Neuron (in vitro differentiated cells): Measurements from ENCODE around the gene TRIM26.

Source experiments
- H2AFZ ChIP-seq: one replicate; pipeline ENCODE4 v1.6.1; 2013; ENCODE audit warnings: low read depth, mild to moderate bottlenecking, inconsistent platforms, low read length, moderate library complexity
- H3K27me3 ChIP-seq: one replicate; pipeline ENCODE4 v1.6.1; 2013; ENCODE audit warnings: low read length; ENCODE audit not compliant: insufficient read depth
- H3K36me3 ChIP-seq: one replicate; pipeline ENCODE4 v1.6.1; 2013; ENCODE audit warnings: low read length; ENCODE audit not compliant: insufficient read depth
- H3K4me1 ChIP-seq: one replicate; pipeline ENCODE4 v1.6.1; 2013; ENCODE audit warnings: low read length; ENCODE audit not compliant: insufficient read depth
- H3K4me3 ChIP-seq: 2 replicates; pipeline ENCODE4 v1.5.1; 2013; ENCODE audit warnings: mild to moderate bottlenecking, low read length, moderate library complexity
- H3K9me3 ChIP-seq: one replicate; pipeline ENCODE4 v1.6.1; 2013; ENCODE audit warnings: low read length

The TRIM26 gene

DNA sequence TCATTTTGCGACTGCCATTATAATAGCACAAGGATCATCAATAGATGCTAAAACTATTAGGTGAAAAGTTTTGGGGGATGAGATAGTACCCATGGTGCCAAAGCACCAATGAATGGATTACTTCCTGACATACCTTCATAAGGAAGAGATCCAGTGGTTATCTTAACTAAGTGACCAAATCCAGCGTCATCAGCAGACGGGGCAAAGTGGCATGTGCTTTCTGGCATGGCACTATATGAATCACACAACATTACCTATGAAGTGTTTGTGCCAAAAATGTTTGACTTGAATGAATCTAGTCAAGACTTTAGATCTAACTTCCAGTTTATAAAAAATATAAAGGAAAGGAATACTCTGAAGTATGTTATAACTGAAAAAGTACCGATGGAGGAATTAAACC is 10.8 kb downstream of the TRIM26 start:
- no peak overlapping the region for H3K4me3 ChIP-seq
- H2AFZ ChIP-seq, result no peak overlapping the region
- H3K9me3 ChIP-seq, result no peaks in the 10 kb centered on the region
- peaks cover 37% of the 10 kb centered on the region for H3K36me3 ChIP-seq
- H3K27me3 ChIP-seq, result no peaks in the 10 kb centered on the region
- H3K4me1 ChIP-seq, result peaks cover 1% of the 10 kb centered on the region

GRCh38 chr6:30200551-30201281 is 12.5 kb downstream of the TRIM26 start:
- Histone ChIP-seq H3K4me3 (no peak overlapping the region), H3K9me3 (no peaks in the 10 kb centered on the region), H3K4me1 (no peaks in the 10 kb centered on the region), H3K27me3 (no peaks in the 10 kb centered on the region), H2AFZ (no peak overlapping the region), H3K36me3 (peaks cover 51% of the 10 kb centered on the region)

DNA sequence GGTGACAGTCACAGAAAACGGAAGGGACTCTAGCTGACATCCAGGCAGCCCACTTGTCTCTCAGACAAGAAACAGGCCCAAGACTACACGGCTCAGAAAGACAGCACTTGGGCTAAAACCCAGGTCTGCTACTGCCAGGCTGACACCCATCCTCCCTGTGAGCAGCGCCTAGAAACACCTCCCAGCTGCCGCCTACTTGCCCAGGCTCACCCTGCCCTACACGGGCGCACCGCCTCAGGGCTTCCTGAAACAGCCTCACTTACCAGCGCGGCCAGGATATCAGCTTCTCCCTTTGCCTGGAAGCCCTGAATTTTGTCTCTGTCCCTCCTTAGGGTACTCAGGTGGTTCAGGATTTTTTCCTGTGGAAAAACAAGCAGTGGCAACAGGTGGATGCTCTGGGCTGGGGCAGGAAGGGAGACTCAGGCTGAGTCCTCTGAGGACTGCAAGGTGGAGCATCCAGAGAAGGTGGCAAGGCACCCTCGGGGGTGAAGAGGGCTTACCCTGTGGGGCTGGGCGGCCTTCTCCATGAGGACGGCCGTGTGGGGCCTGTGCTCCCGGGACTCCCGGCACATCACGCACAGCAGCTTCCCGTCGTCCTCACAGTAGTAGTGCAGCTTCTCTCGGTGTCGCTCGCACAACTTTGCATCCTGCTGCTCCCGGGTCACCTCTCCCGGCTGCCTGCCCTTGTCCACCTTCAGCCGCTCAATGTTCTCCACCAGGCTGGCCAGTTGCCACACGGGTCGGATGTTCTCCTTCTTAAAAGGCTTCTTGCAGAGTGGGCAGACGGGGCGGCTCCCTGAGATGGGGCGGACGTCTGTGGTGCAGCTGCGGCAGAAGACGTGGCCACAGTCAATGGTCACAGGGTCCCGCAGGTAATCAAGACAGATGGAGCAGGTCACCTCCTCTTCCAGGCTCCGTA is 14.8 kb downstream of the TRIM26 start:
- H3K27me3 ChIP-seq, result no peaks in the 10 kb centered on the region
- H2AFZ ChIP-seq, result no peak overlapping the region
- no peak overlapping the region for H3K4me3 ChIP-seq
- no peaks in the 10 kb centered on the region for H3K4me1 ChIP-seq
- H3K9me3 ChIP-seq, result no peaks in the 10 kb centered on the region
- H3K36me3 ChIP-seq, result peaks cover 59% of the 10 kb centered on the region

DNA sequence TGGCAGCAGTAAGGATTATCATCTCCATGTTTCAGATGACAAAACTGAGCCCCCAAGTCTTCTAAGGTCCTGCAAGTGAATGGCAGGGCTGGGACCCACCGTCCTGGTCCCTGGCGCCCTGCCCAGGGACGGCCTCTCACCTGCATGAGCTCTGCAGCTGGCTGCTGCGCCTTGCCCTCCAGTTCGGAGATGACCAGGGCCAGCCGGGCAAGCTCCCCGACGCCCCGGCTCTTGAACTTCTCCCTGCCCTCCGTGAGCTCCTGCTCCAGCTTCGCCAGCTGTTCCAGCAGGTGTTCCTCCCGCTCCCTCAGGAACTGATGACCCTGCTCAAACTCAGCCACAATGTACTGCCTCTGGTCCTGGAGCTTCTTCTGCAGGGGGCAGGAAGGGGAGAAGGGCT is 16.8 kb downstream of the TRIM26 start:
- peaks cover 69% of the 10 kb centered on the region for H3K36me3 ChIP-seq
- no peaks in the 10 kb centered on the region for H3K27me3 ChIP-seq
- no peaks in the 10 kb centered on the region for H3K4me1 ChIP-seq
- no peak overlapping the region for H2AFZ ChIP-seq
- no peaks in the 10 kb centered on the region for H3K9me3 ChIP-seq
- no peak overlapping the region for H3K4me3 ChIP-seq

DNA sequence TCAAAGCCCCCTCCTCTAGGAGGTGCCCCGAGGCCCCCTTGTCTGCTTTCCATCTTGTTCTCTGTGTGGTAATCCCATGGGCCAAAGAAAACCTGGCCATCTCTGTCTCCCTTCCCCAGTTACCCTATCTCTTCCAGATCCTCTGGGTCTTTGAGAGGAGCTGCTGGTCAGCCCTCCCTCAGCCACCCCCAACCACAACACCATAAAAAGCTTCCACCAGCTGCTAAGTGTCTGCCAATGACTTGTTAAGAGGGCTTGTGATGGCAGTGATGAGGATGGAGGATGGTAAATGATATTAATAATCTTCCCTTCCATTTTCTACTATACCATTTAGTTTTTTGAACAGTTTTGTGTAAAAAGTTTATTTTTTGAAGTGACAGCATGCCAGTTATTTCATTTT is 17.3 kb downstream of the TRIM26 start:
- Histone ChIP-seq H3K27me3 (no peaks in the 10 kb centered on the region), H3K9me3 (no peaks in the 10 kb centered on the region), H2AFZ (no peak overlapping the region), H3K36me3 (peaks cover 71% of the 10 kb centered on the region), H3K4me3 (no peak overlapping the region), H3K4me1 (no peaks in the 10 kb centered on the region)

DNA sequence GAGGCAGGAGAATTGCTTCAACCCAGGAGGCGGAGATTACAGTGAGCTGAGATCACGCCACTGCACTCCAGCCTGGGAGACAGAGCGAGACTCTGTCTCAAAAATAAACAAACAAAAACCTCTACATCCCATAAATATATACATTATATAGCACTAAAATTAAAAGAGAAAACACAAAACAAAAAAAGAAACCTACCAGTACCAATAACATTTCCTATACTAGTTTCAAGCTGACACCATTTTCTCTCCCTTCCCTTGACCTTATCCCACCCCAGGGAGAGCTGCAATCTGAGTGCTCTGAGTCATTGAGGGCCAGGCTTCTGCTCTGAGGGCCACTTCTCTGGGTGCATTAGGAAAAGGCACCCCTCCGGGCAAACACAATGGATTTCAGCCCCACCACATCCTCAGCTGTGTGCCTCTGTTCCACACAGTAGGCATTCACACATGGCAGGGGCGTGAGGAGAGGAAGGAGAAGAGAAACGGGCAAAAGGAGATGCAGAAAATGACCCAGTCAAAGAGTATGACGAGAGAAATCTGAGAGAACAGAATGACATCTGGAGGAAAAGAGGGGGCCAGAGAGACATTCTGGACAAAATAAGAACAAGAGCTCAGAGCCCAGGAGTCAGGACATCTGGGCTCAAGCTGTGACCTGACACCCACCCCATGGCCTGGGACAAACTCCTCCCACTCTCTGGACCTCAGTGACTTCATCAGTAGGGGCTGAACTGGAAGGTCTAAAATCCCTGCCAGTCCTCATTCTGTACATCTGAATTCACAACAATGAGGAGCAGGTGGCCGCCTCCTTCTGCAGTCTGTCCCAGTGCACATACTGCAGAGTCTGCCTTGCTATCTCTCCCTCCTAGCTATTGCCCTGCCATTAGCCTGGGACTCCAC is 18.2 kb downstream of the TRIM26 start:
- Histone ChIP-seq H2AFZ (no peak overlapping the region), H3K9me3 (no peaks in the 10 kb centered on the region), H3K36me3 (peaks cover 71% of the 10 kb centered on the region)

DNA sequence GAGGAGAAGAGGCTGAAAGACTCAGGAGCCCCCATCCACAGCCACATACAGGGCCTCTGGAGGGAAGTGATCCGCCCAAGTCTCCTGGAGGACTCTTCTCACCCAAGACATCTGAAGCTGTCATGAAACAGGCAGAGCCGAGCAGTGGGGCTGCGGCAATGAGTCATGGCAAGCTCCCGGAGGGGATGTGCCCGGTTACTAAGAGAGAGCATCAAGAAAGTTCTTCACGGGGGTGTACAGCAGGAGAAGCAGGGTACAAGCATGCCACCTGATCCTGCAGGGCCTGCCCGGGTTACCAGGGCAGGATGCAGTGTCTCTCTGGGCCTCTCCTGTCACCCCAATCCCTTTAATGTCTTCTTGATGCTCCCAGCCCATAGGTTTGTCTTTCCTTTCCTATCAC is 21.1 kb downstream of the TRIM26 start:
- Histone ChIP-seq H3K9me3 (no peaks in the 10 kb centered on the region), H3K36me3 (peaks cover 72% of the 10 kb centered on the region), H3K4me1 (no peaks in the 10 kb centered on the region), H3K27me3 (no peaks in the 10 kb centered on the region), H3K4me3 (no peak overlapping the region), H2AFZ (no peak overlapping the region)

More for the DNA sequence above, 18.2 kb downstream of the TRIM26 start:
- Histone ChIP-seq H3K27me3 (no peaks in the 10 kb centered on the region), H3K4me3 (no peak overlapping the region), H3K4me1 (no peaks in the 10 kb centered on the region)

DNA sequence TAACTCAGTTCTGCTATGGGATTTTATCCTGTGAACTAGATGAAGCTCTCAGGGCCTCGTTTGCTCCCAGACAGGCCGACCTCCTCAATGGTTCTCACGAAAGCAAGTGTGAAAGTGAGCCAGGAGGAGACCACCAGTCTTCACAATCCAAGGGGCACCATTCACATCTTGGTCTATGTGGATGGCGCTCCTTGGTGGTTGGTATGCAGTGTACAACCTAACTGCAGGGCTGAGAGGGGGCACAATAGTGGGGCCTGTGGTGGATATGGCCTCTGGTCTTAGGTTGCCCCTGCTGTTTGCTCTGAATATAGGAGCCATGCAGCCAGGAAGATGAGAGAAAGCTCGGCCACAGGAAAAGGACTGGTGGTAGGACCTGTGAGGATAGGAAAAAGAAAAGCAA is 24.7 kb downstream of the TRIM26 start:
- Histone ChIP-seq H2AFZ (no peak overlapping the region), H3K4me1 (no peaks in the 10 kb centered on the region), H3K27me3 (no peaks in the 10 kb centered on the region), H3K36me3 (peaks cover 75% of the 10 kb centered on the region), H3K4me3 (no peak overlapping the region), H3K9me3 (no peaks in the 10 kb centered on the region)

DNA sequence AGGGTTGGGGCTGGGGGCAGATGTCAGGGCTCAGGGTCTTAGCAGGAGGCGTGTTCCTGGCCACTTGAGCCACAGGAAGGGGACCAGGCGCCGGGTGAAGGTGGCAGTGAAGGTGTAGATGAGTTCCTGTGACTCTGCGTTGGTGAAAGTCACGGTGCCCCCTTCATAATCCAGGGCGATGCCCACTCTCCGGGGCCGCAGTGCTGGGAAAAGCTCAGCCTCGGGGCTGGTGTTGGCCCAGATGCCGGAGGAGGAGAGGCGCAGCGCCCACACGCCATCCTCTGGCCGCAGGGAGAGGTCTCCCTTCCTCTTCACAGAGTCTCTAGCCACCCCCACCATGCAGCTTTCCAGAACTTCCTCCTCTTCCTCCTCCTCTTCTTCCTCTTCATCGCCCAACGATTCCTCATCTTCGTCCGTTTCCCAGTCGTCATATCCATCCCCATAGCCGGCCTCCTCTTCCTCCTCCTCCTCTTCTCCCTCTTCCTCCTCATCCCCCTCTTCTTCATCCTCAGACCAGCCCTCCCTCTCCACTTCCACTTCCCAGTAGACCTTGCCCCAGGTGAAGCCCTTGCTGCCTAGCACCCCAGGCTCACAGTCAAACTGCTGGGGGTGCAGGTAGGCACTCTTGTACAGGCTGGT is 27.2 kb downstream of the TRIM26 start:
- peaks cover 5% of the 10 kb centered on the region for H3K9me3 ChIP-seq
- no peaks in the 10 kb centered on the region for H3K27me3 ChIP-seq
- no peak overlapping the region for H2AFZ ChIP-seq
- no peak overlapping the region for H3K4me3 ChIP-seq
- H3K36me3 ChIP-seq, result peaks cover 61% of the 10 kb centered on the region
- no peaks in the 10 kb centered on the region for H3K4me1 ChIP-seq

GRCh38 chr6:30184417-30185031 is 28.7 kb downstream of the TRIM26 start:
- Histone ChIP-seq H3K9me3 (peaks cover 5% of the 10 kb centered on the region), H3K36me3 (peaks cover 47% of the 10 kb centered on the region), H3K4me3 (no peak overlapping the region), H3K4me1 (no peaks in the 10 kb centered on the region), H2AFZ (no peak overlapping the region), H3K27me3 (no peaks in the 10 kb centered on the region)

- peaks cover 5% of the 10 kb centered on the region for H3K9me3 ChIP-seq
These were observed 33.1 kb downstream of the TRIM26 start for GRCh38 chr6:30180145-30180544.

DNA sequence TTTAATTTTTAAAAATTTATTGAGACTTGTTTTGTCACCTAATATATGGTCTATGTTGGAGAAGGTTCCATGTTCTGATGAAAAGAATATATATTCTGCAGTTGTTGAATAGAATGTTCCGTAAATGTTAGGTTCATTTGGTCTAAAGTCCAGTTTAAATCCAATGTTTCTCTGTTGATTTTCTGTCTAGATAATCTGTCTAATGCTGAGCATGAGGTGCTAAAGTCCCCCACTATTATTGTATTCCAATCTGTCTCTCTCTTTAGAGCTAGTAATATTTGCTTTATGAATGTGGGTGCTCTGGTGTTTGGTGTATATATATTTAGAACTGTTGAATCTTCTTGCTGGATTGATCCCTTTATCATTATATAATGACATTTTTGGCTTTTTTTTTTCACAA is 34.4 kb downstream of the TRIM26 start:
- Histone ChIP-seq H3K9me3 (peaks cover 5% of the 10 kb centered on the region), H2AFZ (no peak overlapping the region), H3K4me3 (no peak overlapping the region), H3K36me3 (no peaks in the 10 kb centered on the region), H3K4me1 (no peaks in the 10 kb centered on the region), H3K27me3 (peaks cover 9% of the 10 kb centered on the region)

More at GRCh38 chr6:30180145-30180544, 33.1 kb downstream of the TRIM26 start:
- no peaks in the 10 kb centered on the region for H3K4me1 ChIP-seq
- no peak overlapping the region for H2AFZ ChIP-seq
- no peak overlapping the region for H3K4me3 ChIP-seq
- peaks cover 8% of the 10 kb centered on the region for H3K36me3 ChIP-seq
- H3K27me3 ChIP-seq, result peaks cover 4% of the 10 kb centered on the region
